ENCODE measurements around the gene PWWP2B. TPM values are rescaled to one million over a fixed set of nuclear protein-coding genes. Genes with fewer than 3 reads are reported as not detected.

PWWP2B gene
- total RNA-seq, 2 donors from 2014 or later: 51.9 to 55.3 TPM

DNA sequence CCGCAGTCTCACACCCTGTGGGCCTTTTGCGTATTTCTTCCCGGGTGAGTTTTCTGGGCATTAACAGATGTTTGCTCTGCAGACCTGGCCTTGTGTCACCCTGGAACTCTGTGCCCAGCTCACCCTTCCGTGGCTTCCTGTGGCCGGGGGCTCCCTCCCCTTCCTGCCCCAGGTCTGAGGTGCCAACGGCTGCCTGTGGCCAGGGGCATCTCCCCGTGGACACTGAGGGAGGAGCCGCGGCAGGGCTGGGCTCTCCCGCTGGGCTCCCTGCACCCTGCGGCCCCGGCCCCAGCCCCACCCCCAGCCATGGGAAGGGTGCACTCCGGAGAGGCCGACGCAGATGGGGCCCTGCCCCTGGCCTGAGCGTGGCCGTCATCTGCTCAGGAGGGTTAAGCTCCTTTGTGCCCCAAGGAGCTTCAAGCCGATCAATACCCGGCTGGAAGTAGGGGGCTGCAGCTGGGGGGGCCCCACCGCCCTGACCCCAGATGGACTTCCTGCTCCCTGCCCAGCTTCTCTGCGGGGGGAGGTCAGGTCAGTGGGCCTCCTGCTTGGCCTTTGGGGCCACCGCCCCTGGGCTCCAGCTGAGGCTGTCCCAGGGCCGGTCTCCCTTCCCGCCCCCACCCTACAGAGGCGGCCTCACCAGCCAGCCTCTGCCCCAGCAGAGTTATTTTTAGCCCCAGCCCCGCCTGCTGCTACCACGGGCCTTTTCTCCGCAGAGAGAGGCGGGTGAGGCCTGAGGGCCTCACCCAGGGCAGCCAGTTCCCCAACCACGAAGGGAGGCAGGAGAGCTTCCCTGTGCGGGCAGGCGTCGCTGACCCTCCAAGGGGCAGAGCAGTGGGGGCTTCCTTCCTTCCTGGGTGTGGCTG lies 24.2 kb downstream of the PWWP2B start:
- DNase-seq (peak; percentile 88 to 92), ATAC-seq (peak; percentile 68)
- intact Hi-C loops (cut with DNase I, micrococcal nuclease): no loop called here

DNA sequence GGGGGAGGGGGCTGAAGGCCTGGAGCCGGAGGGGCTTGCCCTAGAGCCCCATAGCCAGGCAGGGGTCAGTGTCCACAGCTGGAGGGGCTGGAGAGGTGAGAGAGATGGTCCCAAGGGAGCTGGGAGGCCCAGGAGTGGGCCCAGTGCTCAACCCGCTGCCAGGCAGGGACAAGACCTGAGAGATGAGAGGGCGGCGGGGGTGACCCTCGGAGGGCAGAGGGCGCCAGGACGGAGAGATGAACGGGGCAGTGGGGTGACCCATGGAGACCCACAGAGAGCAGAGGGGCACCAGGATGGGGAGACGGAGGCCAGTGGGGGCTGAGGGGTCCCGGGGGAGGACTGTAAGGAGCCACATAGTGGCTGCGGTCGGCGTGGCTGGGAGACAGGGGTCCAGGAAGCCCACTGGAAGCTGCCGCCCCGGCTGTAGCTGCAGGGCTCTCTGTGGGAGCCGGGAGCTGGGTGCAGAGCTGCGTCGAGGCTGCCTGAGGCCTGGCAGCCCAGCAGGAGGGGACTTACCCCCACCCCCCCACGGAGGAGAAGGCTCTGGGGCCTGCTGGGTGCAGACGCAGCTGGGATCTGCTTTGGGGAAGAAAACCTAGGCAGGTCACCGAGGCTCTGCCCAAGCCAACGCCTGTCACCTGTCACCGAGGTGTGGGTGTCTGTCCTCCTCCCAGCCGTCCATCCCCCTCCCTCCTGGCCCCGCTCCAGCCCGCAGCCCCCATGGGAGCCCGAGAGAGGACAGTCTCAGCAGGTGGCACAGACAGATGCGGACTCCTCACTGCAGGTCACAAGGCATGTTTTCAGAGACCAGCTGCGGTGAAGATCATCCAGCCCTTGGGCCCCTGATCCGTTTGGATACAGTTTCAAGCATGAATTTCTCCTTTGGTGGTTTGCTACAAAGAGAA lies 25.1 kb downstream of the PWWP2B start:
- ATAC-seq: no peak
- no peak for DNase-seq
- intact Hi-C loops (cut with DNase I, micrococcal nuclease): no loop called here

DNA sequence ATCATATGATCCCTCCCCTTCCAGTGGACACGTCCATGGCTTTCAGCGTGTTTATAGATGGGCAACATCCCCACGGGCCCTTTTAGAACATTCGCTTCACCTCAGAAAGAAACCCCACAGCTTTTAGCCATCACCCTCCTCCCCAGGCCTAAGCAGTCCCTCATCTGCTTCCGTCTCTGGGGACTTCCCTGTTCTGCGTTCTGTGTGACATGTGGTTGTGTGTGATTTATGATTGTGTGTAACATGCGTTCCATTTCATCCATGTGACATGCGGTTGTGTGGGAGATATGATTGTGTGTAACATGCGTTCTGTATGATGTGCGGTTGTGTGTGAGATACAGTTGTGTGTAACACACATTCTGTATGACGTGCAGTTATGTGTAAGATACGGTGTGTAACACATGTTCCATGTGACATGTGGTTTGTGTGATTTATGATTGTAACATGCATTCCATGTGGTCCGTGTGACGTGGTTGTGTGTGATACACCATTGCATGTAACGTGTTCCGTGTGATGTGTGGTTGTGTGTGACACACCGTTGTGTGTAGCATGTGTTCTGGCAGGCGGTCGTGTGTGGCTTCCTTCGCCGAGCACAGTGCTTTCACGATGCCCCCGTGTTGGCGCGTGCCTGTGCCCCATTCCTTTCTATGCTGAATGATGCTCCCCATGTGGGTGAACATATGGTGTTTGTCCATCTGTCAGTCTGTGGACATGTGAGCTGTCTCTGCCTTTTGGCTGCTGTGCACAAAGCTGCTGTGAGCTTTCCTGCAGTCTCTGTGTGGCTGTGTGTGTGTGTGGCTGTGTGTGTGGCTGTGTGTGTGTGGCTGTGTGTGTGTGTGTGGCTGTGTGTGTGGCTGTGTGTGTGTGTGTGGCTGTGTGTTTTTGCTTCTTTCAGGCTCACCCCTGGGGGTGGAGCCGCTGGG lies 26.2 kb downstream of the PWWP2B start:
- DNase-seq (no peak), ATAC-seq (no peak)
- intact Hi-C loops (cut with DNase I, micrococcal nuclease): no loop called here

DNA sequence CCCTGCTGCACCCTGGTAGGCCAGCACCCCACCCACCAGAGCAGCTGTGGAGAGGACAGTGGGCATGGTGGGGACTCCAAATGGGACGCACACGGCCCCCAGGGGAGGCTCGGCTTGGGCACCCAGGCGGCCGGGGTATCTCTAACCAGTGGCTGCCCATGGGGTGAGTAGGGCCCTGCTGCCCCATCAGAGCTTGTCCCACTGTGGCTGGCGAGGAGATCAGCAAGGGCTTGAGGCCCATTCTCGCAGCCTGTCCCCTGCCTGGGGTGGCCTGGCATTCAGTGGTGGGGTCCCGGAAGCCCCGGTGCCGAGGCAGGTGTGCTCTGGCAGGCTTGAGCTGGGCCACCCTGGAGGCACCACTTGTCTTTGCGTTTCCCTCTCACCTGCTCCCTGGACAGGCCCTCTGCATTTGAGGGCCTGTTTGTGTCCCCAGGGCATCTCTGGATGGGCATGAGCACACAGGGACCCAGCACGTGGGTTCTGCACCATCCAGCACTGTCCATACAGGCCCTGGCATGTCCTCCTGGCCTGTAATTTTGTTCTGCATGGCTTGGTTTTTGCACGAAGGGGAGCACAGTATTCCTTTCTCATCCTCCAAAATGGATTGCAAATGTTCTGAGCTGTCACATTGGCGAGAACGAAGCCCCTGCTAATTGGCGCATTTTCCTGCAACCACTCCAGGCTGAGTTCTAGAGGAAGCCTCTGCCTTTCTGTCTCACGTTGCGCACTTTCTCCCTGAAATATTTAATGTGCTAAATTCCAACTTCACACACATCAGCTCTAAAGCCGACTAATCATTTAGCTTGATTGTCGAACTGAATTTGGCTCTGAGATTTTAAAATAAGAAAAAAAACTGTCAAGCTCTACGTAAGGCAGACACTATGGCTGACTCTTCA lies 27.2 kb downstream of the PWWP2B start:
- DNase-seq: no peak
- intact Hi-C loops (cut with DNase I, micrococcal nuclease): no loop called here
- no peak for ATAC-seq

DNA sequence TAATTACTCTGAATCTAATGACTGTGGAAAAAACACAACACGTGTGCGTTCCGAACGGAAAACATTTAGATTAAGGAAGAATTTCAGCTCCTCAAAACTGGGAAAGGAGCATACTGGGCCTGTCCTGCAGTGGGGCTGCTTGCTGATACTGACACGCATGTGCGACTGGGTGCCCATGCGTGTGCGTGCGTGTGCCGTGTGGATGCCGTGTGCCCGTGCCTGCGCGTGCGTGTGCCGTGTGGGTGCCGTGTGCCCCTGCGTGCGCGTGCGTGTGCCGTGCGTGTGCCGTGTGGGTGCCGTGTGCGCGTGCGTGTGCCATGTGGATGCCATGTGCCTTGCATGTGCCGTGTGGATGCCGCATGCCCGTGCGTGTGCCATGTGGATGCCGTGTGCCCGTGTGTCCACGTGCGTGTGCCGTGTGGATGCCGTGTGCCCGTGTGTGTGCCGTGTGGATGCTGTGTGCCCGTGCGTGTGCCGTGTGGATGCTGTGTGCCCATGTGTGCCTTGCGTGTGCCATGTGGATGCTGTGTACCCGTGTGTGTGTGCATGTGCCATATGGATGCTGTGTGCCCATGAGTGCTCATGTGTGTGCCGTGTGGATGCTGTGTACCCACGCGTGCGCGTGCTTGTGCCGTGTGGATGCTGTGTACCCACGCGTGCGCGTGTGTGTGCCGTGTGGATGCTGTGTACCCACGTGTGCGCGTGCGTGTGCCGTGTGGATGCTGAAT lies 28.2 kb downstream of the PWWP2B start:
- ATAC-seq: no peak
- intact Hi-C loops (cut with DNase I, micrococcal nuclease): no loop called here
- no peak for DNase-seq

DNA sequence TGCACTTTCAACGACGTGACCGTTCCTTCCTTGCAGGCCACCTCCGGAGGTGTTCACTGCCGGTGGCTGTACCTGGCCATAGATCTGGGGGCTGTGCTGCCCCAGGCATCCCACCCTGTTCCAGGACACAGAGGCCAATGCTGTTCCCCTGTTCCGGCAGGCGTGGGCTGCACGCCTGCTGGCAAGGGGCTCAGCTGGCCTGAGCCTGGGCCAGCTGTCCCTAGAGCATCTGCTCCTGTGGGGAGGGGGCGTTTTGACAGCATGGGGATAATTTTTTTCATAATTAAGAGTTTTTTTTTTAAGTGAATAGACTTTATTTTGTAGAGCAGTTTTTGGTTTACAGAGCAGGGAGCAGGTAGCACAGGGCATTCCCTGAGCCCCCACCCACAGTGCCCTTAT lies 28.8 kb downstream of the PWWP2B start:
- ATAC-seq: no peak
- DNase-seq: no peak
- intact Hi-C loops (cut with DNase I, micrococcal nuclease): no loop called here

DNA sequence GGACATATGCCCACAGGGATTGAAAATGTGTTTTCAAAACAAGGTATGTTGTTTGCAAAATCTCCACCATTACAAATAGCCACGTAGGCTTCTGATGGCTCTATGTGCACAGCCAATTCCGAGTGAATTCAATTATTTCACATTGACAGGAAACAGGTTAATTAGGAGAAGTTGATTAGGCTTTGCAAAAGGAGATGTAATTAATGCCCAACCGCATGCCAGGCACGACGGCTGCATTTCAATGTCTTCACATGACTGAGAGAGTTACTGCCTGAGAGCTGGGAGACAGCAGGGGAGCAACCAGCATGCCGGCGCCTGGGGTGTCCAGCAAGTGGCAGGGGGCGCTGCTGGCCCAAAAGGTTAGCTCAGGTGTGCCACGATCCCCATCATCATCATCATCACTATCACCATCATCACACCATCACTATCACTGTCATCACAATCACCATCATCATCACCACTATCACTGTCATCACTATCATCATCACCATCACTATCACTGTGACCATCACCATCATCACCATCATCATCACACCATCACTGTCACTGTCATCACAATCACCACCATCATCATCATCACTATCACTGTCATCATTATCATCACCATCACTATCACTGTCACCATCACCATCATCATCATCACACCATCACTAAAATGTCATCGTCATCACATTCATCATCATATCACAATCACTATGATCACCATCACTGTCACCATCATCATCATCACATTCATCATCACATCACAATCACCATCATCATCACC lies 30.2 kb downstream of the PWWP2B start:
- intact Hi-C loops (cut with DNase I, micrococcal nuclease): no loop called here
- ATAC-seq (no peak), DNase-seq (no peak)

DNA sequence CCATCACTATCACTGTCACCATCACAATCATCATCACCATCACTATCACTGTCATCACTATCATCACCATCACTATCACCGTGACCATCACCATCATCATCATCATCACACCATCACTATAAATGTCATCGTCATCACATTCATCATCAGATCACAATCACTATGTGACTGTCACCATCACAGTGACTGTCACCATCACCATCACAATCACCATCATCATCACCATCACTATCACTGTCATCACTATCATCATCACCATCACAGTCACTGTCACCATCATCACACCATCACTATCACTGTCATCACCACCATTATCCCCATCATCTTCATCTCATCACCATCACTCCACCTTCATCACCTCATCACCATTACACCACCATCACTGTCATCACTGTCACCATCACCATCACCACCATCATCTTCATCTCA lies 31.0 kb downstream of the PWWP2B start:
- DNase-seq (no peak), ATAC-seq (no peak)
- intact Hi-C loops (cut with DNase I, micrococcal nuclease): no loop called here

DNA sequence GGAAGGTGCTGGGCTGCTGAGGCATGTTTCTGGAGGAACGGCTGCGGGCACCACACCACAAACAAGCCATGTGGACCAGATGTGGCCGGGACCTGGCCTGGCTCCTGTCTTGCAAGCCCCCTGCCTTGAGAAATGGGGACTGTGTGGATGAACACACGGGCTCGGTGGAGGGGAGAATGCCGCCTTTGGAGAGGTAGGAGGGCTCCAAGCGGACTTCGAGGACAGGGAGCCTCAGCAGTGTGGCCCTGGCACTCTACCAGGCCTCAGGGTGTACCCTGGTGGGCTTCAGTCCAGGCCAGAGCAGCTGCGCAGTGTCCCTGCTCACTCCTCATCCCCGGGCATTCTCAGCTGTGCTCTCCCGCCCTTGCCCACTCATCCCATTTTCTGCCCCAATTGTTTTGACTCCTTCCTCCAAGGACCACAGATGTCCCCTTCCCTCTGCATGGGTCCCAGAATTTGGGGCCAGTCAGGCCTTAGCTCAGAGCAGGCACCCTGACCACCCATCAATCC lies 31.5 kb downstream of the PWWP2B start:
- ATAC-seq (no peak), DNase-seq (no peak)
- intact Hi-C loops (cut with DNase I, micrococcal nuclease): no loop called here

DNA sequence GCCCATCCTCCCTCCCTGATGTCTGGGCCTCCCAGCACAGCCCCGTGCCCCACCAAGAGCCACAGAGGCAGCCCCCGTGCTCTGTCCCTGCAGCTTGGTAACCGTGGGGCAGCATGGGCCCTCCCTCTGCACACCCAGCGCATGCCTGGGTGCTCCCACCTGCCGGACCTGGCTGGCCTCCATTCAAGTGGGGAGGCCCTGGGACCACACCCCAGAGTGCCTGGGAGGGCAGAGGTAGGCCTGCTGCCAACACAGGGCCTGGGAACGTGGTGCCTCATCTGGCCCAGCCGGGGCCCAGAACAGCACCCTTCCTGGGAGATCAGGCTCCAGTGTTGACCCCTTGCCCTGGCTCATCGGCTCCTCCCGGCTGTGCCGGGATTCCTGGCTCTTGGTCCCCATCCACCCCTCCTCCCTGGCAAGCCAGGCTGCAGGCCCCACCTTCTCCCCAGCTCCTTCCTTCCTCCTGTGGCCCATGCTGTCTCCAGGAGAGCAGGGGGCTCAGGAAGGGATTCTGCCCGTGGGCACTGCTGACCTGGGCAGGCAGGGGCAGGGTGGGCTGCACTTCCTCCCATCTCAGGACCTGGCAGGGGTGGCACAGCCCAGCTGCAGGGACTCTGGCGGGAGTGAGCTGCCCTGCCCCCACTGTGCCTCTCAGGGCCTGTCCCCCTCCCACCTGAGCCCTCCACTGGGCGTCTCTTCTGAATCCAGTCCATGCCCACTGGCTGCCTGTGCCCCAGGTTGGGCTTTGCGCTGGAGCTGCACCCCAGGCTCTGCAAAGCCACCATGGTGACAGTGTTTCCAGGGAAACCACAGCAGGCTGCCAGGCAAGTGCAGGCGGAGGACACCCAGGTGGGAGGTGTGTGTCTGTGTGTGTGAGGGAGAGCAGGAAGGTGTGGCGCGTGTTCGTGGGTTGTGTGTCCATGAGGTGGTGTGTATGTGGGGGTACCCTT lies 32.6 kb downstream of the PWWP2B start:
- peak; percentile 76 for ATAC-seq
- DNase-seq: peak; percentile 66
- intact Hi-C loops (cut with DNase I, micrococcal nuclease): no loop called here

DNA sequence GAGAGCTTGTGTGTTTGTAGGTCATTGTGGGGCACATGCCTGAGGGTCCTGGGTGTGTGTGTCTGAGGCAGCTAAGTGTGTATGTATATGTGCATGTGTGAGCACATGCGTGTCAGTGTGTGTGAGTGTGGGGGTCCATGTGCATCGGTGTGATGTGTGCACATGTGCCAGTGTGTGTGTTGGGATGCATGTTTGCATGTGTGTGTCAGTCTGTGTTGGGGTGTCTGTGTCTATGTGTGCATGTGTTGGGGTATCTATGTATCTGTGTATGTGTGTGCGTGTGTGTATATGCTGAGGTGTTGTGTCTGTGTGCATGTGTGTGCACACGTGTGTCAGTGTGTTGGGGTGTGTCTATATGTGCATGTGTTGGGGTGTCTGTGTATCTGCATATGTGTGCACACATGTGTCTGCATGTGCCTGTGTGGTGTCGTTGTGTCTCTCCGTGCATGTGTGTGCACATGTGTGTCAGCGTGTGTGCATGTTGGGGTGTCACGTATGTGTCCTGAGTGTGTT lies 33.3 kb downstream of the PWWP2B start:
- DNase-seq (no peak), ATAC-seq (no peak)
- intact Hi-C loops (cut with DNase I, micrococcal nuclease): no loop called here

DNA sequence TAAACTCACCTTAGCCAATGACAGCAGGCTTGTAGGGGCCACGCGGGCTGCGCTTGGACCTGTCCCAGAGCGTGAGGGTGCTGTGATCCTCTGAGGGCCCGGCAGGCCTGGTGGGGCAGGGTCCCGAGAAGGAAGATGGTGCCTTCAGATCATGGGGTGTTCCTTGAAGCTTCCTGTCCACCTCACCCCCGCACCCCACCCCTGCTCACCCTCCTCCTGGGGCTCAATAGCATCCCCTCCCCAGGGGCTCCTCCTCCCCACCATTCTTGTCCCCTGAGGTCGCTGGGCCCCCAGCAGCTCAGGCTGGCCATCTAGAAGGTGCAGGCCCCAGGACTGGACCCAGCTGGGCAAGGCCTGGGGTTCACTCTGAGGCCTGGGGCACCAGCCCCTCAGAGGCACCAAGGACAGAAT lies 33.9 kb downstream of the PWWP2B start:
- DNase-seq (no peak), ATAC-seq (no peak)
- intact Hi-C loops (cut with DNase I, micrococcal nuclease): no loop called here

DNA sequence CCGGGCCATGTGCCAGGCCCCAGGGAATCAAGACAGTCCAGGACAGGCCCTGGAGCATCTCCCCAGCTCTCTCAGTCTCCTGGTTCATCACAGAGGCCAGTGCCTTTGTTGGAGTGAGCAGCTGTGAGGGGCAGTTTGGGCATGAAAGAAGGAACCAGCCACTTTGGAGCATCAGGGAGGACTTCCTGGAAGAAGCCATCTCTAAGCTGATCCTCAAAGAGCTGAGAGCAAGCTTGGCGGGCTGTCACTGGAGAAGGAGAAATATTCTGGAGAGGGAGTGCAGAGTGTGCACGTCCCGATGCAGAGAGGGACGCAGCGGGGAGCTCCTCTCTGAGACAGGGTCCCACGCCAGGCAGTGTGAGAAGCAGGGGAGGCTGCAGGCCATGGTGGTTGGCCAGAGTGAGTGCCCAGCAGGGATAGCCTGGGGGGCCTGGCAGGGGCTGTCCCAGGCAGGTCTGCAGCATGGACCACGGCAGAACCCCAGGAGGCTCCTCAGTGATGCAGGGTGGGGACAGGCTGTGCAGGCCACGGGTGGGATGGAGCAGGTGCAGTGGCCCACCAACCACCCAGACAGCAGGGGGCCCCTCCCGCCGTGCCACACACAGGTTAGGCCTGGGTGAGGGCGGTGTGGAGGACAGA lies 34.7 kb downstream of the PWWP2B start:
- intact Hi-C loops (cut with DNase I, micrococcal nuclease): no loop called here
- no peak for DNase-seq
- ATAC-seq: no peak

DNA sequence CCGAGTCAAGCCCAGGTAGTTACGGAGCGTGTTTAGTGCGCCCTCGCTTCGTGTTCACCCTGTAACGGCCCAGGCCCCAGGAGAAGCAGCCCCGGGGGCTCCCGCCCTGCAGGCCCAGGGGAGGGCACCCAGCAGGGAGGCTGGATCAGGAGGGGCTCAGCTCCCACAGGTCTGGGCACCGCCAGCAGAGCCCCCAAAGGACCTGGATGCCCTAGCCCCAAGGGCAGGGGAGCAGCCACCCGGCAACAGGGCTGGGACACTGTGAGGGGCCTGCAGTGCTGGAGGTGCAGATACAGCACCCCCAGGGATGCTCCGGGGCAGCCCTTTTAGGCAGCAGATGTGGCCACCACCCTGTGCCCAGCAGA lies 35.2 kb downstream of the PWWP2B start:
- intact Hi-C loops (cut with DNase I, micrococcal nuclease): no loop called here
- ATAC-seq (no peak), DNase-seq (no peak)
